Measurements from ENCODE around the gene IFNL1. TPM values are rescaled to one million over a fixed set of nuclear protein-coding genes. Genes with fewer than 3 reads are reported as not detected.

IFNL1 gene
- total and polyA plus RNA-seq, 9 of the 15 experiments (the other 6 are each of a cell fraction or from before 2014, with no cell fraction given) = not detected

- TF ChIP-seq ATF2 (CRISPR knock-in tag; IDR thresholded peaks at IDR 0.05) (no peak), HDAC1 (IDR thresholded peaks at IDR 0.05) (no peak), ZNF175 (CRISPR knock-in tag; IDR thresholded peaks at IDR 0.05; ENCODE audit: low read depth) (no peak), GATA2 (CRISPR knock-in tag; IDR thresholded peaks at IDR 0.05) (no peak), RBM17 (IDR thresholded peaks at IDR 0.05; ENCODE audit: borderline replicate concordance, low read depth, low read length) (no peak), SREBF1 (IDR thresholded peaks at IDR 0.05; ENCODE audit: borderline replicate concordance, low read depth, low read length) (no peak)
Measured at GRCh38 chr19:39306075-39306474, 9.9 kb downstream of the IFNL1 start (continued).

GRCh38 chr19:39307046-39307821, 11.0 kb downstream of the IFNL1 start:
- no peak for ATAC-seq
- Histone ChIP-seq H3K9ac (ENCODE audit: insufficient read depth in 1 of 2, low read depth in 2 of 2, low read length in 2 of 2) (no peak overlapping the region), H3K4me1 (replicated peaks in 1 of 2; ENCODE audit: control insufficient read depth in 2 of 2, insufficient read depth in 2 of 2, low read length in 2 of 2) (peaks cover 40 to 43% of the 10 kb centered on the region in 2 experiments), H3K9me3 (replicated peaks; ENCODE audit: control insufficient read depth, insufficient read depth, low read depth, low read length) (no peaks in the 10 kb centered on the region), H4K20me1 (replicated peaks; ENCODE audit: control insufficient read depth, insufficient read depth, low read length) (no peaks in the 10 kb centered on the region), H3K4me3 (no peak overlapping the region), H3K36me3 (ENCODE audit: control insufficient read depth, insufficient read depth, low read length) (peaks cover 22% of the 10 kb centered on the region; the same call in 1 of the 3 replicates), H3K4me2 (ENCODE audit: insufficient read depth, low read length) (no peak overlapping the region), H3K27me3 (ENCODE audit: control insufficient read depth in 2 of 2, insufficient read depth in 2 of 2, low read length in 2 of 2) (no peaks in the 10 kb centered on the region), H3K79me2 (ENCODE audit: control insufficient read depth, insufficient read depth, low read length) (peaks cover 15% of the 10 kb centered on the region), H3K27ac (ENCODE audit: extremely low read depth, low read depth, low read length) (no peak overlapping the region), H3K9me1 (ENCODE audit: control insufficient read depth, insufficient read depth, low read length) (no peaks in the 10 kb centered on the region), H2AFZ (ENCODE audit: low read depth, low read length) (no peak overlapping the region)
- no peak for FAIRE-seq
- BruUV-seq (replicated peaks) = no TSS peak
- in situ Hi-C loops (cut with MboI) = no loop called here
- TF ChIP-seq RBM14 (IDR thresholded peaks at IDR 0.05; ENCODE audit: borderline replicate concordance, insufficient read depth, low read depth, low read length) (0 out of 2 replicates have a peak, but pooled peaks have one; percentile 21), ZBTB33 (CRISPR knock-in tag; IDR thresholded peaks at IDR 0.05) (peak; percentile 77), HNRNPK (IDR thresholded peaks at IDR 0.05; ENCODE audit: low read depth, low read length, poor library complexity, severe bottlenecking) (peak; percentile 53), MBD1 (CRISPR knock-in tag; IDR thresholded peaks at IDR 0.05) (no peak)
- POLR2A ChIA-PET = interaction anchor here (1.1 kb wide), 1 partner anchor 11 kb away, joined by 3 read pairs; the partner anchor contains the start of gene IFNL1
- DNase-seq (ENCODE audit: extremely low read depth in 1 of 4, low spot score in 3 of 4) = peak in 2 of 4 experiments; percentile 38 to 58
- 93% methylated on average over 32 of the region's 71 CpGs for WGBS (ENCODE audit: insufficient coverage, low coverage, missing lambda C conversion rate)
- intact Hi-C loops (cut with micrococcal nuclease) = loop anchor here (10.0 kb wide), 1 partner anchor 52 kb away; no protein-coding TSS in a partner anchor
- CTCF ChIA-PET (ENCODE audit: low intra/inter-chr PET ratio) = no interaction called here
